ENCODE measurements around the gene RAPGEF5. TPM values are rescaled to one million over a fixed set of nuclear protein-coding genes. Genes with fewer than 3 reads are reported as not detected.

Gene RAPGEF5
- total and polyA plus RNA-seq, 4 donors: 16.1 to 308 (median 61.4) TPM

DNA sequence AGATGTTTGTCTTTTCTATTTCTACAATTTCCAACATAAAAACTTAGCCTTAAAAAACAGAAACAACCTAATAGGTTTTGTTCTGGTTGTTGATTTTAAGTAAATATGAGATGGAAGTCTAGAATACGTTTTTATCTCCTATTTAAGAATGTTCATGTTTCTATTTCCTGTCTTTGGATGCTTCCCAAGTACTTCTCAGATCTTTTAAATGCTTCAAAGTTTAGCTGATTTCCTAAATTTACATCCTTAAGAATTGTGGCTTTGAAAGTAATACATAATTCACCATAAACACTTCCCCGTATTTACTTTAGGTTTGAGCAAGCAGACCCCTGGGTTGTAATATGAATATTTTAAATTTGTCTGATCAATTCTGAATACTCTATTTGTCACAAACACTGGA is 70.5 kb downstream of the RAPGEF5 start:
- no peaks in the 10 kb centered on the region for H3K9me3 ChIP-seq (ENCODE audit: control insufficient read depth in 4 of 4, insufficient read depth in 3 of 4, low read length in 3 of 4)
- no peaks in the 10 kb centered on the region for H3K27me3 ChIP-seq (ENCODE audit: control insufficient read depth in 3 of 3, insufficient read depth in 3 of 3, low read length in 2 of 3)
- TF ChIP-seq, protein P1, sequence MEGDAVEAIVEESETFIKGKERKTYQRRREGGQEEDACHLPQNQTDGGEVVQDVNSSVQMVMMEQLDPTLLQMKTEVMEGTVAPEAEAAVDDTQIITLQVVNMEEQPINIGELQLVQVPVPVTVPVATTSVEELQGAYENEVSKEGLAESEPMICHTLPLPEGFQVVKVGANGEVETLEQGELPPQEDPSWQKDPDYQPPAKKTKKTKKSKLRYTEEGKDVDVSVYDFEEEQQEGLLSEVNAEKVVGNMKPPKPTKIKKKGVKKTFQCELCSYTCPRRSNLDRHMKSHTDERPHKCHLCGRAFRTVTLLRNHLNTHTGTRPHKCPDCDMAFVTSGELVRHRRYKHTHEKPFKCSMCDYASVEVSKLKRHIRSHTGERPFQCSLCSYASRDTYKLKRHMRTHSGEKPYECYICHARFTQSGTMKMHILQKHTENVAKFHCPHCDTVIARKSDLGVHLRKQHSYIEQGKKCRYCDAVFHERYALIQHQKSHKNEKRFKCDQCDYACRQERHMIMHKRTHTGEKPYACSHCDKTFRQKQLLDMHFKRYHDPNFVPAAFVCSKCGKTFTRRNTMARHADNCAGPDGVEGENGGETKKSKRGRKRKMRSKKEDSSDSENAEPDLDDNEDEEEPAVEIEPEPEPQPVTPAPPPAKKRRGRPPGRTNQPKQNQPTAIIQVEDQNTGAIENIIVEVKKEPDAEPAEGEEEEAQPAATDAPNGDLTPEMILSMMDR (IDR thresholded peaks at IDR 0.05; ENCODE audit: control extremely low read depth, extremely low read depth): no peak
- peaks cover 0 to 14% (median 0%) of the 10 kb centered on the region in 5 donors for H3K4me1 ChIP-seq (ENCODE audit: control insufficient read depth in 5 of 5, insufficient read depth in 5 of 5, low read length in 5 of 5)
- no peak overlapping the region for H3K9ac ChIP-seq (ENCODE audit: insufficient read depth in 1 of 2, low read length in 2 of 2)
- peak in 2 of 3 donors; percentile 56 to 73 for DNase-seq
- no peak overlapping the region for H3K27ac ChIP-seq (ENCODE audit: low read depth in 1 of 2, low read length in 1 of 2)
- H3K4me3 ChIP-seq: no peak overlapping the region
- no peak for ATAC-seq (ENCODE audit: insufficient read depth, low FRiP score)
- no peaks in the 10 kb centered on the region for H3K36me3 ChIP-seq (ENCODE audit: control insufficient read depth in 4 of 4, insufficient read depth in 4 of 4, low read length in 4 of 4)
- WGBS, 2 donors: 59 to 69% methylated on average over 2 of the region's 2 CpGs

DNA sequence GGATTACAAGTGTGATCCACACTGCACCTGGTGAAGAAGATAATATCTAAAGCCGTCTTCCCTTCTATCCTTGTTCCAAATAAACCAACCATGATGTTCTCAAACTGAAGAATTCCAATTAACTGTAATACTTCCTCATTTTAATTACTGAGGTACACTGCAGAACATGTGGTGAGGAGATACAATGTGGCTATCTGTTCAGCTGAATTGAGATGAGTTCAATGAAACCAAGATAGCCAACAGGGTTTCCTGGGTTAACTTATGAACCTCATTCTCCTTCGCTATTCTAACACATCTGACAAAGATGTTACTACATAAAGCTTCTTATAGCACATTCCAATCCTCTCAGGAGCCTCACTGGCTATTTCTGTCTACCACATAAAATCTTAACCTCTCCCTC is 75.5 kb downstream of the RAPGEF5 start:
- TF ChIP-seq, protein P1 (IDR thresholded peaks at IDR 0.05; ENCODE audit: control extremely low read depth, extremely low read depth): no peak
- Histone ChIP-seq H3K9ac (ENCODE audit: insufficient read depth in 1 of 2, low read length in 2 of 2) (no peak overlapping the region), H3K27me3 (ENCODE audit: control insufficient read depth in 3 of 3, insufficient read depth in 3 of 3, low read length in 2 of 3) (no peaks in the 10 kb centered on the region), H3K4me3 (no peak overlapping the region), H3K9me3 (ENCODE audit: control insufficient read depth in 4 of 4, insufficient read depth in 3 of 4, low read length in 3 of 4) (no peaks in the 10 kb centered on the region), H3K36me3 (ENCODE audit: control insufficient read depth in 4 of 4, insufficient read depth in 4 of 4, low read length in 4 of 4) (no peaks in the 10 kb centered on the region), H3K27ac (ENCODE audit: low read depth in 1 of 2, low read length in 1 of 2) (no peak overlapping the region), H3K4me1 (ENCODE audit: control insufficient read depth in 5 of 5, insufficient read depth in 5 of 5, low read length in 5 of 5) (peaks cover 0 to 6% (median 0%) of the 10 kb centered on the region in 5 donors)
- ATAC-seq (ENCODE audit: insufficient read depth, low FRiP score): no peak
- WGBS, 2 donors: 72 to 90% methylated on average over 2 of the region's 2 CpGs
- no peak for DNase-seq

DNA sequence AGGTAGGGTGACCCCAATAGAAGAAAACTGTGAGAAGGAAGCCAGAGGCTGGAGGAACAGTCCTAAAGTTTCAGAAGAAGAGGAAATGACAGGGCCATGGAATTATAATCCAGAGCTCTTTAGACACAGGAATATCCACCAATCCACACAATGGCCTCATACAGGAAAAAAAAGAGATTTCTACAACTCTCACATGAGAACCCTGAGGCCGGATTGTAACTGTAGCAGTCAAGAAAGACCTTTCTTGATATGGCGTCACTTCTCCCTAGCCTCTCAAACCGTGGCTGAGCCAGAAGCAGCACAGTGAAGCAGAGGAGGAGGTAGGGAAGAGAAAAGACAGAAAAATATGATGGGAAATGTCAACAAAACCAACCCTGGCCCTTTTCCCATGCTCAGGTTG is 76.9 kb downstream of the RAPGEF5 start:
- Histone ChIP-seq H3K9me3 (ENCODE audit: control insufficient read depth in 4 of 4, insufficient read depth in 3 of 4, low read length in 3 of 4) (no peaks in the 10 kb centered on the region), H3K4me3 (no peak overlapping the region), H3K36me3 (ENCODE audit: control insufficient read depth in 4 of 4, insufficient read depth in 4 of 4, low read length in 4 of 4) (no peaks in the 10 kb centered on the region), H3K27me3 (ENCODE audit: control insufficient read depth in 3 of 3, insufficient read depth in 3 of 3, low read length in 2 of 3) (no peaks in the 10 kb centered on the region), H3K27ac (ENCODE audit: low read depth in 1 of 2, low read length in 1 of 2) (no peak overlapping the region), H3K9ac (ENCODE audit: insufficient read depth in 1 of 2, low read length in 2 of 2) (no peak overlapping the region), H3K4me1 (ENCODE audit: control insufficient read depth in 5 of 5, insufficient read depth in 5 of 5, low read length in 5 of 5) (no peaks in the 10 kb centered on the region)
- TF ChIP-seq, protein P1 (IDR thresholded peaks at IDR 0.05; ENCODE audit: control extremely low read depth, extremely low read depth): no peak
- ATAC-seq (ENCODE audit: insufficient read depth, low FRiP score) (no peak), DNase-seq (no peak)
- WGBS, 2 donors: 92 to 95% methylated on average over 3 of the region's 3 CpGs

DNA sequence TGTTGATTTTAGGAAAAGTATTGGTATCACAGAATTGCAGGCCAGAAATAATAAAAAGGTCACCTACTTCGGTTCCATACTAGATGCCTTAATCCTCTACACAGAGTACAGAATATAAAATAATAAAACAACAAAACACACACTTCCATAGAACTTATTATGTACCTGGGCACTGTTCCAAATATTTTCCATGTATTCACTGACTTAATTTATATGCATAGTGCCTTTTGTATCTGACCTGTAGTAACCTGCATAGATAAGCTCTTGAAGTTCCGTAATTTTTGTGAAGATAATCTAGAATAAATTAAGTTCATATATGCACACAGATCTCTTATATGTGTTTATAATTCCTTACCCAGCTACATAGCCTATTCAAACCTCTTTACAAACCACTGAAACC is 78.3 kb downstream of the RAPGEF5 start:
- no peaks in the 10 kb centered on the region for H3K9me3 ChIP-seq (ENCODE audit: control insufficient read depth in 4 of 4, insufficient read depth in 3 of 4, low read length in 3 of 4)
- H3K4me3 ChIP-seq: no peak overlapping the region
- TF ChIP-seq, protein P1 (IDR thresholded peaks at IDR 0.05; ENCODE audit: control extremely low read depth, extremely low read depth): no peak
- DNase-seq (no peak), ATAC-seq (ENCODE audit: insufficient read depth, low FRiP score) (no peak)
- no peak overlapping the region for H3K27ac ChIP-seq (ENCODE audit: low read depth in 1 of 2, low read length in 1 of 2)
- H3K4me1 ChIP-seq (ENCODE audit: control insufficient read depth in 5 of 5, insufficient read depth in 5 of 5, low read length in 5 of 5): no peaks in the 10 kb centered on the region
- no peaks in the 10 kb centered on the region for H3K27me3 ChIP-seq (ENCODE audit: control insufficient read depth in 3 of 3, insufficient read depth in 3 of 3, low read length in 2 of 3)
- H3K36me3 ChIP-seq (ENCODE audit: control insufficient read depth in 4 of 4, insufficient read depth in 4 of 4, low read length in 4 of 4): no peaks in the 10 kb centered on the region
- WGBS, 2 donors: 76 to 87% methylated on average over 2 of the region's 2 CpGs
- no peak overlapping the region for H3K9ac ChIP-seq (ENCODE audit: insufficient read depth in 1 of 2, low read length in 2 of 2)

Measured in lung (tissue), 12 donors.